HepG2 (cell line): ENCODE data around the gene RNF5.

Source experiments
- CBFB ChIP-seq: sonication (generic); formaldehyde crosslinking; IDR thresholded peaks from 2 replicates; pipeline ENCODE4 v1.4.0; 2020; ENCODE audit warnings: missing genetic modification reagents
- EP300 ChIP-seq, 3 experiments: sonication (generic) in 1 of 3; formaldehyde crosslinking in 1 of 3; IDR thresholded peaks; 2 replicates each; pipeline versions ENCODE4 v1.5.1 to v1.6.1; 2011 to 2020; ENCODE audit warnings: low read depth in 2 of 3, low read length in 2 of 3, borderline replicate concordance in 1 of 3, improper control_type of control experiment in 1 of 3, mild to moderate bottlenecking in 1 of 3, missing genetic modification reagents in 1 of 3, moderate library complexity in 1 of 3
- HNRNPUL1 ChIP-seq: fragments of 200-400 bp; formaldehyde crosslinking; IDR thresholded peaks from 2 replicates; pipeline ENCODE4 v1.6.1; 2017; ENCODE audit warnings: low read depth, mild to moderate bottlenecking, low read length, moderate library complexity
- MED1 ChIP-seq: sonication (generic); formaldehyde crosslinking; IDR thresholded peaks from 2 replicates; pipeline ENCODE4 v1.4.0; 2020; ENCODE audit warnings: missing genetic modification reagents
- SAP130 ChIP-seq: IDR thresholded peaks from 2 replicates; pipeline ENCODE4 v1.6.1; 2016; ENCODE audit warnings: low read depth
- SIN3A ChIP-seq: IDR thresholded peaks from 2 replicates; pipeline ENCODE4 v1.6.1; 2011; ENCODE audit warnings: low read depth, mild to moderate bottlenecking, control low read depth, low read length, borderline replicate concordance
- SP2 ChIP-seq: sonication (generic); formaldehyde crosslinking; IDR thresholded peaks from 2 replicates; pipeline ENCODE4 v1.5.1; 2020; ENCODE audit warnings: mild to moderate bottlenecking, missing genetic modification reagents
- TCF7 ChIP-seq: sonication (generic); IDR thresholded peaks from 2 replicates; pipeline ENCODE4 v1.6.1; 2016; ENCODE audit warnings: antibody characterized with exemption, low read depth
- TF ChIP-seq, protein P1 (sequence below): sonication (generic); formaldehyde crosslinking; IDR thresholded peaks from 2 replicates; pipeline ENCODE4 v1.5.1; 2020; ENCODE audit warnings: mild to moderate bottlenecking, missing genetic modification reagents, moderate library complexity
- TF ChIP-seq, protein P2 (sequence below): sonication (generic); formaldehyde crosslinking; IDR thresholded peaks from 2 replicates; pipeline ENCODE4 v1.4.0; 2020; ENCODE audit warnings: missing genetic modification reagents
- TF ChIP-seq, protein P3 (sequence below): sonication (generic); formaldehyde crosslinking; IDR thresholded peaks from 2 replicates; pipeline ENCODE4 v1.5.0; 2020; ENCODE audit warnings: mild to moderate bottlenecking, missing genetic modification reagents, moderate library complexity

DNA sequence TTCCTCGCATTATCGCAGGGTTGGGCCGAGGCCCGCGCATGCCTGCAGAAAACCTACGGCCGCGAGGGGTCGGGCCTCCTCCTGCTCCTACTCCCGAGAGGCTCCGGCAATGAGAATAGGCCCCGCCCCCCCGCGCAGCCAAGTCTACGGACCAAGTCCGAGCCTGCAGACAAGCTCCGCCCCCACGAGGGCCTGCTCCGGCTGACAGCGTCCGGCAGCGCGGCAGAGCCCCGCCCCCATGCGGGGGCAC lies 17.4 kb downstream of the RNF5 start:
- TF ChIP-seq, protein P1, sequence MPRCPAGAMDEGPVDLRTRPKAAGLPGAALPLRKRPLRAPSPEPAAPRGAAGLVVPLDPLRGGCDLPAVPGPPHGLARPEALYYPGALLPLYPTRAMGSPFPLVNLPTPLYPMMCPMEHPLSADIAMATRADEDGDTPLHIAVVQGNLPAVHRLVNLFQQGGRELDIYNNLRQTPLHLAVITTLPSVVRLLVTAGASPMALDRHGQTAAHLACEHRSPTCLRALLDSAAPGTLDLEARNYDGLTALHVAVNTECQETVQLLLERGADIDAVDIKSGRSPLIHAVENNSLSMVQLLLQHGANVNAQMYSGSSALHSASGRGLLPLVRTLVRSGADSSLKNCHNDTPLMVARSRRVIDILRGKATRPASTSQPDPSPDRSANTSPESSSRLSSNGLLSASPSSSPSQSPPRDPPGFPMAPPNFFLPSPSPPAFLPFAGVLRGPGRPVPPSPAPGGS (CRISPR knock-in tag) = no peak; the same call in 1 of the 2 replicates
- TF ChIP-seq, protein P2, sequence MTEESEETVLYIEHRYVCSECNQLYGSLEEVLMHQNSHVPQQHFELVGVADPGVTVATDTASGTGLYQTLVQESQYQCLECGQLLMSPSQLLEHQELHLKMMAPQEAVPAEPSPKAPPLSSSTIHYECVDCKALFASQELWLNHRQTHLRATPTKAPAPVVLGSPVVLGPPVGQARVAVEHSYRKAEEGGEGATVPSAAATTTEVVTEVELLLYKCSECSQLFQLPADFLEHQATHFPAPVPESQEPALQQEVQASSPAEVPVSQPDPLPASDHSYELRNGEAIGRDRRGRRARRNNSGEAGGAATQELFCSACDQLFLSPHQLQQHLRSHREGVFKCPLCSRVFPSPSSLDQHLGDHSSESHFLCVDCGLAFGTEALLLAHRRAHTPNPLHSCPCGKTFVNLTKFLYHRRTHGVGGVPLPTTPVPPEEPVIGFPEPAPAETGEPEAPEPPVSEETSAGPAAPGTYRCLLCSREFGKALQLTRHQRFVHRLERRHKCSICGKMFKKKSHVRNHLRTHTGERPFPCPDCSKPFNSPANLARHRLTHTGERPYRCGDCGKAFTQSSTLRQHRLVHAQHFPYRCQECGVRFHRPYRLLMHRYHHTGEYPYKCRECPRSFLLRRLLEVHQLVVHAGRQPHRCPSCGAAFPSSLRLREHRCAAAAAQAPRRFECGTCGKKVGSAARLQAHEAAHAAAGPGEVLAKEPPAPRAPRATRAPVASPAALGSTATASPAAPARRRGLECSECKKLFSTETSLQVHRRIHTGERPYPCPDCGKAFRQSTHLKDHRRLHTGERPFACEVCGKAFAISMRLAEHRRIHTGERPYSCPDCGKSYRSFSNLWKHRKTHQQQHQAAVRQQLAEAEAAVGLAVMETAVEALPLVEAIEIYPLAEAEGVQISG (CRISPR knock-in tag) = no peak
- peak; percentile 38; the same call in 1 of the 2 replicates for TF ChIP-seq CBFB
- peak; percentile 80; the same call in 1 of the 2 replicates for TF ChIP-seq SIN3A
- peak; percentile 69 for TF ChIP-seq SP2 (CRISPR knock-in tag)
- TF ChIP-seq MED1 = no peak
- no peak for TF ChIP-seq HNRNPUL1
- TF ChIP-seq EP300 (IDR thresholded peaks at IDR 0.05; ENCODE audit: low read depth in 2 of 2, low read length in 2 of 2) = peak; percentile 32 to 60; a peak in 1 of 4 replicates
- no peak for TF ChIP-seq EP300 (CRISPR knock-in tag; IDR thresholded peaks at IDR 0.05; ENCODE audit: borderline replicate concordance)
- no peak for TF ChIP-seq TCF7
- peak; percentile 94 for TF ChIP-seq SAP130
- TF ChIP-seq, protein P3, sequence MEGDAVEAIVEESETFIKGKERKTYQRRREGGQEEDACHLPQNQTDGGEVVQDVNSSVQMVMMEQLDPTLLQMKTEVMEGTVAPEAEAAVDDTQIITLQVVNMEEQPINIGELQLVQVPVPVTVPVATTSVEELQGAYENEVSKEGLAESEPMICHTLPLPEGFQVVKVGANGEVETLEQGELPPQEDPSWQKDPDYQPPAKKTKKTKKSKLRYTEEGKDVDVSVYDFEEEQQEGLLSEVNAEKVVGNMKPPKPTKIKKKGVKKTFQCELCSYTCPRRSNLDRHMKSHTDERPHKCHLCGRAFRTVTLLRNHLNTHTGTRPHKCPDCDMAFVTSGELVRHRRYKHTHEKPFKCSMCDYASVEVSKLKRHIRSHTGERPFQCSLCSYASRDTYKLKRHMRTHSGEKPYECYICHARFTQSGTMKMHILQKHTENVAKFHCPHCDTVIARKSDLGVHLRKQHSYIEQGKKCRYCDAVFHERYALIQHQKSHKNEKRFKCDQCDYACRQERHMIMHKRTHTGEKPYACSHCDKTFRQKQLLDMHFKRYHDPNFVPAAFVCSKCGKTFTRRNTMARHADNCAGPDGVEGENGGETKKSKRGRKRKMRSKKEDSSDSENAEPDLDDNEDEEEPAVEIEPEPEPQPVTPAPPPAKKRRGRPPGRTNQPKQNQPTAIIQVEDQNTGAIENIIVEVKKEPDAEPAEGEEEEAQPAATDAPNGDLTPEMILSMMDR (CRISPR knock-in tag) = peak; percentile 69
